NCI-H526 (cell line): ENCODE data around the gene SMG9.

Source experiments
- DNase-seq, 2 experiments: peaks; one replicate each; lab custom pipeline; 2025; lab: John Stamatoyannopoulos, UW

Gene SMG9

DNA sequence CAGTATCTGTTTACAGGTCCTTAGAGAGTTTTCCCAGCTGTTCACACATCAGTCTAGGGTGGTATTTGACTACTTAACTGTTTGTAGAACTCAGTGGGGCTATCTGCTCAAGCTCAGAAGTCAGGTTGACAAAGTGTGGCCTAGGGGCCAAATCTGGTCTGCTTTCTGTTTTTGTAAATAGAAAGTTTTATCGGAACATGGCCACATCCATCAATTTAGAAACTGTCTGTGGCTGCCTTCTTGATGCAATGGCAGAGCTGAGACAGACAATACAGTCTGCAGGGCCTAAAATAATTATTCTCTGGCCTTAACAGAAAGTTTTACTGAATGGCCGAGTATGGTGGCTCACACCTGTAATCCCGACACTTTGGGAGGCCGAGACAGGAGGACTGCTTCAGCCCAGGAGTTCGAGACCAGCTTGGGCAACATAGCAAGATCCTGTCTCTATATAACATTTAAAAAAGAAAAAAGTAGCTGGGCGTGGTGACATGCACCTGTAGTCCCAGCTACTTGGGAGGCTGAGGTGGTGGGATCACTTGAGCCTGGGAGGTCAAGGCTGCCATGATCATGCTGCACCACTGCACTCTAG is 2.4 kb downstream of the SMG9 start:
- no peak for DNase-seq

DNA sequence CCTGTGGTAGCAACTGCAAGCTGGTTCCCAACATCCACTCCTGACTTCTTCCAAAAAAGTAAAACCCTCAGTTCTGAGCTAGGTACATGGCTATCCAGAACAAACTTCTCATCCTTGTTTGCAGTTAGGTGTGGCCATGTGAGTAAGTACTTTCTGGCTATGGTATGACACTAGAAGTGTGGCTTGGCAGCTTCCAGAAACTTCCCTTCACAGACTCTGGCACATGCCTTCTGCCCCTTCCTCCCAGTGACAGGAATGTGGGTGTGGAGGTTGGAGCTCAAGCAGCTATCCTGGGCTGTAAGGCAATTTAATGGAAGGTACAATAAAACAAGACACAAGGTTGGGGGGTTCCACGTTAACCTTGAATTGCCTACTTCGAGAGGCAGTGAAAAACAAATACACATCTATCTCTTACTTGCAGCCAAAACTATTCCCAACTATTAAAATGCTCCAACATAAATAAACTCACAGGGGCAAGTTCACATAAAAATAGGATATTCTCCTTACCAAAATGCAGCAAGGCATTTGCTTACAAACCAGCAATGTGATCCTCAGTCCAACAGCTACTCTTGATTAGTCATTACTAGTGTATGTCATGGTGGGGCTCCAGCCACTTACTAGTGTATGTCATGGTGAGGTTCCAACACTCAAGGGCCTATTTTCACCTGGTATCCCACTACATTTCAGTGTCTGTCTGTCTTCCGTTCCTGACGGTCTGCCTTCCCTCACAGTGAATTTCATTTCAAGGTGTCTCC is 3.1 kb downstream of the SMG9 start:
- no peak for DNase-seq

DNA sequence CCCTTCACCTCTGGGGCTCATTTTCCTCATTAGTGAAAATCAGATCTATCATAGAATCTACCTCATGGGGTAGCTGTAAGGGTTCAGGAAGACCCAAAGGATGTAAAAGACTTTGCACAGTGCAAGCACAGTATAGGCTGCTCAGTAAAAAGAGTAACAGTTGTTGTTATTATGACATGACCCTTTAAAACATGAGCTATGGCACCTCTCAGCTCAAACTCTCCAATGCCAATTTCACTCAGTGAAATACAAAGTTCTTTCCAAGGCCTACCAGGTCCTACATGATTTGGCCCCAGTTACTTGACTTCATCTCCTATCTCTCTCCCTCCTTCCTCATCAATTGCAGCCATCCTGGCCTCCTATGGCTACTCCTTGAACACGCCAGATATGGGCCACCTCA is 4.9 kb downstream of the SMG9 start:
- no peak for DNase-seq

DNA sequence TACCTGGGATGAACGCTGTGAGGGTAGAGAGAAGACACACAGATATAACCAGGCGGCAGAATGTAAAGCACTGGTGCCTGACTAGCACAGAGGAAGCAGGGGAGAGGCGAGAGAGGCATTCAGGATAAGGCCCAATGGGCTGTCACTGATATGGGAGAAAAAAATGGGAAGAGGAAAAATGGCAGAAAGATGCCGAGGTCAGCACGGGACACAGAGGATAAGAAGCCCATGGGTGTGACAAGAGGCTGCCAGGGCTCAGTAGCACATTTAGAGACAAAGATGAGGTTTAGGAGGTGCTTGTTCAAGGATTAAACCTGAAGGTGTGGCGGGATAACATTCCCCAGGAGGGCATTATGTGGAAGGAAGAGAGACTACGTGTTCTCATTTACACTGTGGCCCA is 5.6 kb downstream of the SMG9 start:
- no peak for DNase-seq

DNA sequence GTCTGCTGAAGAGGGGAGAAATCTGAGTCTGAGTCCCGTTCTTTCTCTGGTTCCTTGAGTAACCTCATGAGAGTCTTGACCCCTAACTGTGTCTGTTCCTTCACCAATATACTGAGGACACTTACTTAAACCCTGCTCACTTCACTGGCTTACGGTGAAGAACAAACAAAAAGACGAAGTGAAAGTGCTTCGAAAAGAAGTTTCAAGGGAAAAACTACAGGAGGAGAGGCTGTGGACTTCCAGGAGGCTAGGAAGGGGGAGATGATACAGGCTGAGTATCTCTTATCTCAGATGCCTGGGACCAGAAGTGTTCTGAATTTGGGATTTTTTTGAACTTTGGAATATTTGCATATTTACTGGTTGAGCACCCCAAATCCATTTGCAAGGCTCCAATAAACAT is 6.1 kb downstream of the SMG9 start:
- no peak for DNase-seq

DNA sequence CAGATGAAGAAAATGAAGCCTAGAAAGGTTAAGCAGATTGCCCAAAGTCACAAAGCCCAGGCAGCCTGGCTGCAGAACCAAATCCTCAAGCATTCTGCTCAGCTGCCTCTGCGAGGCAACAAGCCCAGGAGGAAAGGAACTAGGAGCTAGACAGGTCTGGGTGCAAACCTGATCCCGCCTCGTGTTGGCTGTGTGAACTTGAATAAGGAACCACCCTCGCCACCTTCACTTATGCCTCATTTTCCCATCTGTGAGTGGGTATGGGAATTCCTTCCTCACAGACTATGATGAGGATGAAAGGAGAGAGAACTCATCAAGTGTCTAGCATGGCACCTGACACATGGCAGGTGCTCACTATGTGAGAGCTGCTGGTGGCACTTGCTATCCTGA is 6.6 kb downstream of the SMG9 start:
- DNase-seq, result no peak

DNA sequence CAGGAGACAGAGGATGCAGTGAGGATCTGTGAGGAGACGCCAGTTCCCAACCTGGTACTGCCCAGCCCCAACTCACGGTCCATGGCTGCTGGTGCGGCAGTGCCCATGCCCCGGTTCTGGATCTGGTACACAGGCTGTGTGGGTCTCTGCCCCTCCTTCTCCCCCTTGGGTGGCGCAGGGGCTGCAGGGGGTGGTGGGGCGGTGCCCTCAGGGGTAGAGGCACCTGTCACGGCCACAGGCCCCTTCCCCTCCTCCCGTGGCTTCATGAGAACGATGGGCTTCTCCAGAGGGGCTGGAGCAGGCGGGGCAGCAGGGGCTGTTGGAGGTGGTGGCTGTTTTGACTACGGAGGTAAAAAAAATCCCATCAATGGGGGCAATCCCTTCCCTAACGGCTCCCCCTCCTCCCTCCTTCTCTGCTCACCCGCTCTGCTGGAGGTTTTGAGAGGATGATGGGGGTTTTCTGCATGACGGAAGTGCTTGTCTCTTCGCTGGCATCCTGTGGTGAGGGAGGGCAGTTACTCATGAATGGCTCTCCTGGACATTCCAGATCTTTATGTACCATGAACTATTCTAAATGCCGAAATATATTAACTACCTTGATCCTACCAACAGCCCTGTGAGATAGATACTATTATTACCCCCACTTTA is 7.1 kb downstream of the SMG9 start:
- DNase-seq, result no peak

DNA sequence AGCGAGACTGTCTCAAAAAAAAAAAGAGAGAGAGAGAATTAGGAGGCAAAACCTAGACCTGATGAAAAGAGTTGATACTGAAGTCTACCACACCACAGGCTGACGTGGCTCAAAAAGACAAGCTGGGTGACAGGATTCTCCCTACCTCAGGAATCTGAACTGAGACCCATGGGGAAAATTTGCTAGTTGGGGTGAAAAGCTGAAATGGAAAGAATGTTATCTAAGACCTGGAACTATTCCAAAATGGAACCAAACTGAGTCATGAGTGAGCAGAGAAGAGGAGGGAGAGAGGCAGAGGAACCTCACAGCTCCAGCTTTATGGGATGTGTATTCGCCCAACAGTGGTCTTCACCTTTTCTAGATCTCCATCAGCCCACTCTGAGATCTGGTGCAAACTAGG is 11.7 kb downstream of the SMG9 start:
- DNase-seq, result no peak

DNA sequence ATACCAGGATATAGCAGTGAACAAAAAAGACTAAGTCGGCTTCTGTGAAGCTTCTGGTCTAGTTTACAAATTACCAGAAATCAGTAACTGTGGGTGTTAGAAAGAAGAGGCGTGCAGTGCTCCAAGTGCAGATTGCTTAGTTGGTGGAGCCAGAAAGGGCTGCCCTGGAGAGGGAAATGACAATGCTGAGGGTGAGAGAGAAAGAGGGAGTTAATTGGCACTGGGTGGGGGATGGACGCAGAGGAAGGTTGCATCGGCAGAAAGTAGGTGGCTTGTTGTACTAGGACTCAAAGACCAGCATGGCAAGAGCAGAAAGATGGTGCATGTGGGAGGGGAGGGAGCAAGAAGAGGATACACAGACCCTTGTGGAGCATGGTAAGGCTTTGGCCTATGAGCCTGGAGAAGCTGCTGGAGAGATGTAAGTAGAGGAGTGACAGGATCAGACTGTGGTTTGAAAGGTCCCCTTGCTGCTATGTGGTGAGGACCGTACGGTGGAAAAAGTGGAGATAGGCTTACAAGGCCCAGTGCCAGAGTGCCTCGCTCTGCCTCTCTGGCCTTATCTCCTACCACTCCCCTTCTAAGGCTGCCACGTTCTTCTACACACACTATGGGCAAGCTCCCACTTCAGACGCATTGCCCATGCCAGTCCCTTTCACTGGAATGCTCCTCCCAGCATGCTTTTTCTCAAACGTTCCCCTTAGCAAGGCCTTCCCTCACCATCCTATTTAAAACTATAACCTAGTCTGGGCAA is 13.5 kb downstream of the SMG9 start:
- DNase-seq, result no peak

DNA sequence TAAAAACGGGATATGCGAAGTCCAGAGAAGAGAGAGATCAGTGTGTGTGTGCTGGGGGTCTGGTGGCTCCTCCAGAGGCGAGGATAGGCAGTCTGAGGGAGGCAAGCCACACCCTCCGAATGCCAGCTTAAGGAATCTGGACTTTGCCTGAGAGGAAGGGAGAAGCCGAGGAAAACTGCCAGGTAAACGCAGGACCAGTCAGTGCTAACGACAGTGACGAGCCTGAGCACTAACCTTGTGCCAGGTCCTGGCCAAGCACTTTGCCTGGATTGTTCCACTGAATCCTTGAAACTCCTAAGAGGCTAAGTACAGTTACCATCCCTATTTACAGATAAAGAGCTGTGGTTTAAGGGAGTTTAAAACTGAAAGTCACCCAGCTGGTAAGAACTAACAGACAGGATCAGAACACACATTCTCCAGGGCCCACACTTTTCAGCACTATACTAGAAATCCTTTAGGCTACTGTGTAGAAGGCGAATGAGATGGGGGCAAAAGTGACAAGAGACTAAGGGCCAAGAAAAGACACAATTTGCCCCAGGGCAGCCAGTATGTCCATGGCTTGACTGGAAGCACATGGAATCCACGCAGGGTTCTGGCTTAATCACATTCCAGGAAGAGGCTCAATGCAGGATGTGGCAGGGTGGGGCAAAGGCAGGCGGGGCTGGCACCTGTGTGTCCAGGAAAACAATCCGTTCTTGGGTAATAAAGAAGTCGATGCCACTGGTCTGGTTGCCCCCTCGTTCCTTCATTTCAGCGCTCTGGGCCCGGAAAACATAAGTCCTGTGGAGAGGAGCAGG is 15.1 kb downstream of the SMG9 start:
- no peak for DNase-seq

DNA sequence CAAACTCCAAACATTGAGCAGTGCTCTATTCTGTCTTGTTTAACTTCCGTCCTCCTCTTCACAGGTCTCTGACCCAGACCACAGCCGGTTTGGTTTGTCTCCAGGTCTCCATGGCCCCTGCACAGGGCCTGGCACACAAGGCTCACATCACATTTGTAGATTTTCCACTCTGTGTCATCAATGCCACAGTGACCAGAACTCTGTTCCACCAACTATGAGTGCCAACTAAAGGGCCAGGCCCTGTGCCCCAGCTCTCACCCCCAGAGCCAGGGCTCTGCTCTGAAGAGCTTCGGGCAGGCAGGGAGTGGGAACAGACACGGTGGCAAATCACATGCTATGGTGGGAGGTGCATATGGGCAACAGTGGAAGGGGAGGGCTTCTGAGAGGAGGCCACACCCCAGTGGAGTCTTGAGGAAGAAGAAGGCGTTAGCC is 16.0 kb downstream of the SMG9 start:
- no peak for DNase-seq

DNA sequence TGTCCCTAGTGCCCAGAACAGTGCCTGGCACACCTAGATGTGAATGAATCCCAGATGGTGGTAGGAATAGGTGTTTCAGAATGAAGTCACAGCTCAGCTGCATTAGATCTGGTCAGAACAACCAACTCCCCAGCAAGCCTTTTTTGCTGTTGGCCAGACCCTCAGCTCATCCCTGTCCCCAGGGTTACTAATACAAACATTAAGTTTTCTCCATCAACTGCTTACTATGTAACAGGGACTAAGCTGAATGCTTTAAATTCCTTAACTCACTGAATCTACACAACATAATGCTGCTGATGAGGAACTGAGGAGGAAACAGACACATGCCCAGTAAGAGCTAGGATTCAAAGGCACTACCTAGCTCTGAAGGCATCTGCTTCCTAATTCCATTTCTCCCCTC is 18.8 kb downstream of the SMG9 start:
- no peak for DNase-seq

DNA sequence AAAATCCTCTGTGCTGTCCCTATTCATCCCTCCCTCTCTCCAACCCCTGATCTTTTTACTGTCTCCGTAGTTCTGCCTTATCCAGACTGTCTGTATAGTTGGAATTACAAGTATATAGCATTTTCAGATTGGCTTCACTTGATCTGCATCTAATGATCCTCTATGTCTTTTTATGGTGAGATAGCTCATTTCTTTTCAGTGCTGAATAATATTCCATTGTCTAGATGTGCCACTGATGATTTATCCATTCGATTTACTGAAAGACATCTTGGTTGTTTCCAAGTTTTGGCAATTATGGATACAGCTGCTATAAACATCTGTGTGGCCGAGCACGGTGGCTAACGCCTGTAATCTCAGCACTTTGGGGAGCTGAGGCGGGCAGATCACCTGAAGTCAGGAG is 19.7 kb downstream of the SMG9 start:
- no peak for DNase-seq

DNA sequence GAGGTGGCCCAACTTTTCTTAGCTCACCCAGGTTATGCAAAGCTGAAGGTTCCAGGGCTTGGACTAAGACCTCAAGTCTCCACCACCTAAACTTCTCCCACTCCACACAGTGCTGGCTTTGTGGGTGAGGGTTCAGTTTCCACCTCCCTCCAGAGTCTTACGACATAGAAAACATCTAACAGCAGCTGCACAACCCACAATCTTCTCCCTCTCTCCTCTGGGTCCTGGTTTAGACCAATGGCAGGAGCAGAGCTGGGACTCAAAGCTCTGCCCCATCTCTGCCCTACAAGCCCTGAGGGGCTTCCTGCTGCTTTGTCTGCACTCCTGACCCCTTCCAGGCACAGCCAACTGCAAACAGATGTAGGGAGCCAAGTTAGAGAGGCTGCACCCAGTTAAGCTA is 22.9 kb downstream of the SMG9 start:
- DNase-seq, result no peak

DNA sequence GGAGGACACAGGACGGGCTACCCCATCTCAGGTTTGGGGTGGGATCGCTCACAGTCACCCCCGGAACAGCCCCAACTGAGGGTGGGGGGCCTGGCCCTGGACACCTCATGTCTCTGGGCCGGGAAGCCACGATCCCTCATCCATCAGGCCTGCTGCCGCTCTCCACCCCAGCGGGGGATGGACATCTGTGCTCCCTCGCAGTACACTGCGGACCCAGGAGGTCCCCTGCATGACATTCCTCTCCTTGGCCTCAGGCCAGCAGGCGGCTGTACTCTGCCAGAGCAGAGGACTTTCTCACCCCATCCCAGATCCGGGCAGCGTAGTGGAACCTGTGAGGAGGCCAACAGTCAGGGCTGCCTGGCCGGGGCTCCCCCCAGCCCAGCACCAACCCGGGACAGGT is 23.4 kb downstream of the SMG9 start:
- DNase-seq, result no peak

DNA sequence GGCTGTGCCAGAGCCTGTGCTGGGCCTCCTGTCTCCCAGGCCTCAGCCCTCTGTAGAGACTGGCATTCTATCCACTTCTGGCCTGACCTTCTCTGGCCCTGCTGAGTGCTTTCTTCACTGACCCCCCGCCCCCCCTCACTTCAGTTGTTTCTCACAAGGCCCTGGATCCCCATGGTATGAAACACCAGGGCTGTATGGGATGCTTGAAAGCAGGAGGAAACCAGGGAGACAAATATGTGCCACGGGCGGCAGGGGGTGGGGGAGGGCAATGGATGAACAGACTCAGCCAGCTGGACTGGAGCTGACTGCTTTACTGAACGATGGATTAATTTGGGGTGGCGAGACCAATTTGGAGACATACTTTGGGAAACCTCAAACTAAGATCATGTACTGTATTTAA is 24.8 kb downstream of the SMG9 start:
- DNase-seq, result no peak

DNA sequence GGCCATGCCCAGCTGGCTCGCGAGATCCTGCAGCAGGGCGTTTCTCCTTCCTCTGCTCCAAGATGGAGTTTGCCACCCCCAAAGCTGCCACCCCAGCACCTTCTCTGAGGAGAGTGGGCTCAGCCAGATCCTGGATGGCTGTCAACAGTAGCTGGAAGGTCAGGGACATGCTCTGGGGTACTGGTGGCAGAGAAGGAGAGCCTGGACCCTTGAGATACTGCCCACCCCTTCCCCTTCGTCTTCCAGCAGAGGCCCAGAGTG is 27.2 kb downstream of the SMG9 start:
- no peak for DNase-seq

DNA sequence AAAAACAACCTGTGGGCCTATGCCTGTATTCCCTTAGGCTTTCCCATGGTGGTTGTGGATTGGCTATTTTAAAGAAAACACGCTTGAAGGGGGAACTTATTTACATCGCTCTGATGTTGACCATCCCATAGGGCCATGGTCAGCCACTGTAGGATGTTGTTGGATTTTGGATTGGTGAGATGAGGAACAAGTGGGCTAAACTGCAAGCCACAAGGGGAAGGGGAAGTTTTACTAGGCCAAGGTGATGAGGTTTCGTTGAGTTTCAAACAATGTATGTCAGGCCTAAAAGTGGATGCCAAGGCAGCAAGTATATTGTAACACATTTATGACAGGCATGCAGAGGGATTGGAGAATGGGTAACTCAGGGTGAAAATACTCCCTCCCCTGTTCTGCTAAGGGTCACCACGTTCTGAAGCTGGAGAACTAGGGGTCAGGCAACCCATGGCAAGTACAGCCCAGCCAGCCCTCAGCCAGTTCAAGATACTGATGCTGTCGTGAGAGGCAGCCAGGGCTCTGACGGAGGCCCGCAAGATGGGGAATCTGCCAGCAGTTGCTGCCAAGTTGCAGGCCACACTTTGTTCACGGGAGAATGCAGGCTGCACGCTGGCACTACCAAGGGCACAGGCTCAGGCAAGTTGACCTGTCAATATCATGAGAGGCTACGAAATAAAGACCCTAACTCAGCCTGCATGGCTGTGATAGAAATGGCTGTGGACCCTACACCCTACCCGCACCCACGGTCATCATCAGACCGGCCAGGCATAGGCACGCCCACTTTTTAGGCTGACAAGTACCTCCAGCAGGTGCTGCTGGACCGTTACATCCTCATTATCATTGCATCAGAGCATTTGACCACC is 27.8 kb downstream of the SMG9 start:
- DNase-seq, result no peak

DNA sequence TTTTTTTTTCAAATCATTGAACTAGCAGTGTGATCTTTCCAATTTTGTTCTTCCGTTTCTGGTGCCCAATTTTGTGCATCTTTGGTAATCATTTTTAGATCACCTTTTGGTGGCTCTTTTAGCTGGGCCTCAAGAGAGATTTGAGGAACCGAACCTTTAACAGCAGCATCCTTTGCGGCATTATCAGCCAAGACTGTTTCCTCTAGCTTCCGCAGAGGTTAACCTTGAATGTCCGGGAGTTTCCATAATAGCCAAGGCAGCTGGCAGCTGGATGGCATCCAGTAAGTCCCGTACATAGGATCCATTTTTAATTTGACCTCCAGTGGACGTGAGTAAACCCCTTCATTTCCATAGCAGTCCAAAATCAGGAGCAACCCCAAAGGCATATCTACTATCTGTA is 29.3 kb downstream of the SMG9 start:
- no peak for DNase-seq

DNA sequence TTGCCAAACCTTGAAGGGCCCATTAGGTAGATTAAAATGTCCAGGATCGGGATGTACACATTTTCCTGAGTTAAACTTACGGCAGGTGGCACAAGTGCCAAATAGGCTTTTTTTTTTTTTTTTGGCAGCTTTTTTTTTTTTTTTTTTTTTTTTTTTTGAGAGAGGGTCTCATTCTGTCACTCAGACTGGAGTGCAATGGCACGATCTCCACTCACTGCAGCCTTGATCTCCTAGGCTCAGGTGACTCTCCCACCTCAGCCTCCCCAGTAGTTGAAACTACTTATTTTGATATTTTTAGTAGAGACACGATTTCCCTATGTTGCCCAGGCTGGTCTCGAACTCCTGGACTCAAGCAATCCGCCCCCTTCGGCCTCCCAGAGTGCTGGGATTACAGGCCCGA is 29.9 kb downstream of the SMG9 start:
- no peak for DNase-seq

DNA sequence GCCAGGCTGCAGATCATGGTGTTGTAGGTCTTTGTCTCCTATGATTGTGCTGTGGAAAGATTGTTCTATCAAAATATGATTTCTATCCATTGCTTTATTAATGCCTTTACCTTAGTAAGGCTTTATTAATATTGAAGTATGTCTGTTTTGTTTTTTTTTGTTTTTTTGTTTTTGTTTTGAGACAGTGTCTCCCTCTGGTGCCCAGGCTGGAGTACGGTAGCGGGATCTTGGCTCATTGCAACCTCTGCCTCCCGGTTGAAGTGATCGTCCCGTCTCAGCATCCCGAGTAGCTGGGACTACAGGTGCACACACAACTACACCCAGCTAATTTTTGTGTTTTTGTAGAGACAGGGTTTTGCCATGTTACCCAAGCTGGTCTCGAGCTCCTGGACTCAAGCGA is 31.2 kb downstream of the SMG9 start:
- no peak for DNase-seq
